Measurements from ENCODE around the gene MACROD1.

Gene MACROD1

DNA sequence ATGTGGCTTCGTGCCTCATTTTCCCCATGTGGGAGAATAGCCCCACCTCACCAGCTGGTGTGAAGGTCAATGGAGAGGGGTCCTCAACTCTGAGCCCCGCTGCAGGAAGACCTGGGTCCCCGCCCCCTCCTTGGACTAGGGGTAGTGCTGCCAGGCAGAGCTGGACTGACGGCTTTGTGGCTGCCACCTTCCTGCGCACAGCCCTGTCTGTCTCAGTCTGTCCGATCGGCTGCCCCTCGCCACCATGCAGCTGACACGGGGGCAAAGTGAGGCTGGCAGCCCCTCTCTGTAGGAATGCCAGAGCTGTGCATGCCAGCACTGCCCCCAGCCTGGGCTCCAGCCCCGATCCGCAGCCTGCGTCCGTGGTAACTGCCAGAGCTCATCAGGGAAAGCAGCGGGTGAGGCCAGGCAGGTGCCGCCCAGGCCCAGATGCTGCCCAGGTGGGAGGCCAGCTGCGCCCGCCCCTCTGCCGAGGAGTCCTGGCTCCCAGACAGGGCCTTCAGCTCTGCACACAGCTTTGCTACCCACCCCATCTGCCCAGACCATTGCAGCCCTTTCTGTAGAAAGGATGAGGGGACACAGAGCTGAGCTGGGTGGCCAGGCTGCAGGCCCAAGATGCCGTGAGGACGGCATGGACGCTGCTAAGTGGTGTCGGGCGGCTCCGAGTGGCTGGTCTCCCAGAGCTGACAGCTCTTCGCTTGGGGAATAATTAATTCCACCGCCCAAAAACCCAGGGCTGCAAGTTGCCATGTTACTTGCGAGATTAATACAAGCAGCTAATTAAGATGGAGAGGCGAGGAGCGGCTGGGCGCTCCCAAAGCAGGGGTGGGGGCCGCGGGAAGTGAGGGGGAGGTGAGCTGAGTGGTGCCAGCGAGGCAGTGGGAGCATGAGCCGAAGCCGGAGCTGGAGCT, 149.7 kb downstream of the MACROD1 start:
- no peak for DNase-seq (ENCODE audit: low read depth in 2 of 2)

DNA sequence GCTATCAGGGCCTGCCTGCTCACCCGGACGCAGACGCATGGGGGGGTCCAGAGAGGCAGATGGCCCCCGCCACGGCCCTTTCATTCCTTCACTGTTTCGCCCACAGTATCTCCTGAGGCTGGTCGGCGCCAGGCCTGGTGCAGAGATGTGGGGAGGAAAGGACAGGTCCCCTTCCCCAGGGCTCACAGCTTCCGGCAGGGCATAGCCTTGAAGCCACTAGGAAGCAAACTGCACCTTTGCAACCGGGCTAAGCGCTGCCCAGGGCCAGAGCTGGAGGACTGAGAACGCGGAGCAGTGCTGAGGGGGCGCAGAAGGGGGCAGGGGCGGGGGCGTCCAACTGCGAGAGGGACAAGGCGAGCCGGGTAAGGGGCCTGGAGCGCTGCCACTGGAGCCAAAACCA, 150.4 kb downstream of the MACROD1 start:
- DNase-seq (ENCODE audit: low read depth in 2 of 2): no peak

DNA sequence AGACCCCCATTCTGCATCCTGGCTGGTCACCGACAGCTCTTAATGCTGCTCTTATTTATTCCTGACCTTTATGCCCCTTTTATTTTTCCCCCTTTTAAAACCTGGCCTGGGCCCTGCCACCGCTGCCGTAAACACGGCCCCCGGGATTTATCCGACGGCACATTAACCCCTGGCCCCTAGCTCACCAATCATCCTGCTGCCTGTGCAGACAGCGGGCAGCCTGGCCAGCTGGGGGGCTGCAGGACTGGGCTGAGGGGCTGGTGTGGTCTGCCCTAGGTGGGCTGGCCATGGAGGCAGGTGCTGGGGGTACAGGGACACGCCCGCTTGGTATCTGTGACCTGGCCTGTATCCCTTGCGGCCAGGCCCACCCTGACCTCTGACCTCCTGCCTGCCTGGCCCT, 151.6 kb downstream of the MACROD1 start:
- DNase-seq (ENCODE audit: low read depth in 2 of 2): no peak

DNA sequence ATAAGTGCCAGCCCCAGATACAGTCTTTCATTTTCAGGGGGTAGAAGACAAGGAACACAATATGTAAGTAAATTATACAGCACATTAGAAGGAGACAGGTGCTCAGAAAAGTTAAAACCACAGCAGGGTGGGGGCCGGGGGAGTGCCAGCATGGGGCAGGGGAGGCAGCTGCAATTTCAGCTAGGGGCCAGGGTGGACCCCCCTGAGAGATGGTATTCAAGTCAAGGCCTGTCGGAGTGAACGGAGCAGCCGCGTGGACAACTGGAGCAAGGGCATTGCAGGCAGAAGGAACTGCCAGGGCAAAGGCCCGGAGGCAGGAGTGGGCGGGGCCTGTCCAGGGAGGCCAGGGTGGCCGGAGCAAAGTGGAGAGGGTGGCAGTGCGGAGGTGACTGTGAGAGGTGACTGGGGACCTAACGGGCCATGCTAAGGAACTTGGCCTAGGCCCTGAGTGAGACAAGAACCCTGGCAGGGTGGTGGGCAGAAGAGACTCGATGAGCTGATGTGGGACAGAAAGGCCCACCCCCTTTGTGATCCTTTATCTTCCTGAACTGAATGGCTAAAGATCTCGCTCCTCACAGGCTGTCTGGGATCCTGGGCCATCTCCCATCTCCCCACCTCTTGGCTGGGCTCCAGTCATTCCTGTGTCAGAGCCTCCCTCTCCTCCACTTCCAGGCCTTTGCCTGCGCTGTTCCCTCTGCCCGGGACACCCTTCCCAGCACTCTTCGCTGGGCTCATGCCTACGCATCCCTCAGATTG, 152.6 kb downstream of the MACROD1 start:
- DNase-seq (ENCODE audit: low read depth in 2 of 2): no peak

DNA sequence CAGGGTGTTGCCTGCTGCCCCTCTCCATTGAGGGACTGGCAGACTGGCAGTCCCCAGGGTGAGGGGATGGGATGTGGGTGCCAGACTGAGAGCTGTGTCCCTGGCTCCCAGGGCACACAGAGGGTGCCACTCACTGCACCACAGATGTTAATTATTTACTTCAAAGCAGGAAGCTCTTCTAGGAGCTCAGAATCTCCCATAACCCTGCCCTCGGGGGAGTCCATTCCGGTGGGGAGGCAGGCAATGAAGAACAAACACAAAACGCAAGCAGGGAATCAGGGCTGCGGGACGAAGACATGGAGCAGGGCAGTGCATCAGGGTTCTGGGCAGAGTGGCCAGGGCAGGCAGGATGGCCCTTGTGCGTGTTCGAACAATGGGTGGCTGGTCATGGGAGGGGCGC, 154.5 kb downstream of the MACROD1 start:
- no peak for DNase-seq (ENCODE audit: low read depth in 2 of 2)

DNA sequence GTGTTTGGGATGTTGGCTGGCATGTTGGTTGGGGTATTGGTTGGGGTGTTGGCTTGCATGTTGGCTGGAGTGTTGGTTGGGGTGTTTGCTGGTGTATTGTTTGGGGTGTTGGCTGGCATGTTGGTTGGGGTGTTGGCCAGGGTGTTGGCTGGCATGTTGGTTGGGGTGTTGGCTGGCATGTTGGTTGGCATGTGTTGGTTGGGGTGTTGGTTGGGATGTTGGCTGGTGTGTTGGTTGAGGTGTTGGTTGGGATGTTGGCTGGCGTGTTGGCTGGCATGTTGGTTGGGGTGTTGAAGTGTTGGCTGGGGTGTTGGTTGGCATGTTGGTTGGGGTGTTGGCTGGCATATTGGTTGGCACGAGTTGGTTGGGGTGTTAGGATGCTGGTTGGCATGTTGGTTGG, 155.1 kb downstream of the MACROD1 start:
- no peak for DNase-seq (ENCODE audit: low read depth in 2 of 2)

DNA sequence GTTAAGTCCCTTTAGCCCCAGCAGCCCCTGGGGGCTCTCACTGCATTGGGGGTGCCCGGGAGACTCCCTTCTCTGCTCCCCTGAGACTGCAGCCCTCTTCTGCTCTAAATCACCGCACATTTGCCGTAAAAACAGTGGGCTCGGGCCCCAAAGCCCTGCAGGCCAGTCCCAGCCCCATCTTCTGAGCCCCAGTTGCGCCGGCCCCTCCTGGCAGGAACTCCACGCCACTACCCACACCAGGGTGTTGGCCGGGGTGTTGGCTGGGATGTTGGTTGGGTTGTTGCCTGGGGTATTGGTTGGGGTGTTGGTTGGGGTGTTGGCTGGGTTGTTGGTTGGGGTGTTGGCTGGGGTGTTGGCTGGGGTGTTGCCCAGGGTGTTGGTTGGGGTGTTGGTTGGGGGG, 156.2 kb downstream of the MACROD1 start:
- DNase-seq (ENCODE audit: low read depth in 2 of 2): no peak

DNA sequence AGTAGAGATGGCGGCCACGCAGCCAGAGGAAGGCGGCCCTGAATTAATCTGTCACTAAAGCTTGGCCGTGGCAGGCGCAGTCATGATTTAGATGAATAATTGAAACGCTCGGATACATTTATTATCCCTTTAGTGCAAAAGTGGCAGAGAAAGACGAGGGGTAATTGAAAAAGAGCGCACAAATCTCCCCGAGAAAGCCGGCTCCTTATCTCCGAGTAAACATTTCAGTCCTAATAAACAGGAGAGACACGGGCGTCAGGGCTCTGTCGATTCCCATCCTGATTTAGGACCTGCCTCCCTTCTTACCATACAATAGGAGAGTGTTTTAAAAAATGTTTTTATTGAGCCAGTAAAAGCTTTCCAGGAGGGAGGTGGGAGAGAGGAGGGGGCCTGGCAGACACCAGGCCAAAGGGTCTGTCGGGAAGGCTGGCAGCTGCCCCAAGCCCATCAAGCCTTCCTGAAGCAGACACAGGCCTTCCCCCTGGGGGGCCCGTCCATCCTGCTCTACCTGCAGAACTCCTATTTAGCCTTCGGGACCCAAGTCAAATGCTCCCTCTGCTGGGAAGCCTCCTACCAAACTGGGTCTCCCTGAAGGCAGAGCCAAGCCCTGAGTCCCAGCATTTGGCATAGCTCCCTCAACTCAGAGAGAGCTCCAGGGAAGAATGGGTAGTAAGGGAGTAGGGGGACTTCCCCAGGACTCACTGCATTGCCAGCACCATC, 156.8 kb downstream of the MACROD1 start:
- DNase-seq (ENCODE audit: low read depth in 2 of 2): no peak

DNA sequence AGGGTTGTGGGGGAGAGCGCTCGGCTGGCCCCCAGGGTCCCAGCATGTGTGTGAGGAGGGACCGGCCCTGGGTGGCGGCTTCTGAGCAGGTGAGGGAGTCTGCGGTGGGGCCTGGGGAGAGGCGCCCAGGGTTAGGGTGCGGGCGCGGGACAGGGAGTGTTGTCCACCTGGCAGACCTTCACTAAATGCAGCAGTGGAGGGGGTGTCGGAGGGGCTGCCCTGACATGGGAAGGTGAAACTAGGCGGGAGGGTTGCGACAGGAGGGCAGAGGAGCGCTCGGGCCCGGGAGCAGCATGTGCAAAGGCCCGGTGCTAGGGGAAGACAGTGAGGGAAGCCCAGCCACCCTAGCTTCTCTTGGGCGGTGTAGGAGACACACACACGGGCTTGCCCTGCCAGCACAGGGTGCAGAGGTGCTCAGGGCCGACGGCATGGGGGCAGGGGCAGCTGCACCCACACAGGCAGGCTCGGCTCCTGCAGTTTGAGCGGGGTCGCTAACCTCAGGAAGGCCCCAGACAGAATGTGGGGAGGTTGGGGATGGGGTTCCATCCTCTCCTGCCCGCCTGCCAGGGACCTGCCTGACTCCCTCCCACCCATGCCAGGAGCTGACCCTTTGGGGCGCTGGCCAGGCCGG, 157.5 kb downstream of the MACROD1 start:
- DNase-seq (ENCODE audit: low read depth in 2 of 2): no peak

DNA sequence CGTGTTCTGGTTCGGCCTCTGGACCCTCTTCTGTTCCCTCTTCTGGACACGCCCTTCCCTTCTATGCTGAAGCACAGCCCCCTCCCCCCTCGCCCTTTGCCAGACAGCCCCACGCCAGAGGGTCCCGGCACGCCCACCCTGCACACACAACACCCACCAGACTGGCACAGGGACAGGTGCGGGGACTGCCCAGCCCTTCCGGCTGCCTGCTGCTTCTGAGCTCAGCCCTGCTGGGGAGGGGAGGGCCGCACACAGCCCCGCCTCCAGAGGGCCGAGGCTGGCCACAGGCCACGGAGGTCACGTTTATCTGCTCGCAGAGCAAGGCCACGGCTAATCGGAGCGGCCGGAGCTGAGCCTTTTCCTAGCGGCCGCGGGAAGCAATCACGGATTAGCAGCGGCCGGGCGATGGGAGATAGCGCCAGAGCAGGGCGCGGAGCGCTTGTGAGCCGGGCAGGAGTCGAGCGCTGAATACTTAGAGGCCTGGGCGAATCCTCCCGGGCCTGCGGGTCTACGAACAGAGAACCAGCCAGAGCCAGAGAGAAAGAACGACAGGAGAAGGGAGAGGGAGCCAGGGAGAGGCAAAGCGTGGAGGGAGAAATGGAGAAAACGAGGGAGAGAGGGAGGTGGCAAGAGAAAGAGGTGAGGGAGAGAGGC, 158.2 kb downstream of the MACROD1 start:
- no peak for DNase-seq (ENCODE audit: low read depth in 2 of 2)

DNA sequence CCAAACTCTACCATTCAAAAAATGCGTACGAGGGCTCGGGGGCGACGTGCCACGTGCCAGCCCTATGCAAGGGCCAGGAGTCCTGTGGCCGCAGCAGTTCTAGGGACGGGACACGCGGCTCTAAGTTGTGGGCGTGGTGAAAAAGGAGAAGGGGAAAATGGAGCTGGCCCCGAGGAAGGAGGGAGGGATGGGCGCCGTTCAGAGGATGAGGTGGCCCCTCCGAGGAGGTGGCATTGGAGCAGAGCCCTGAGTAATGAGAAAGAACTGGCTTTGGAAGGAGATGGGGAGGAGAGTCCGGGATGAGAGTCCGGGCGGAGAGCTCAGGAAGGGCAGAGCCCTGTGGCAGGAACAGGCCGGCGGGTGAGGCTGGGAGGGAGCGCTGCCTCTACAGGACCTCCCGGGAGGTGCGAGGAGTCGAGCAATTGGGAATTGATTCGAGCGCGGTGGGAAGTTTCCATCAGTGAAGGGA, 158.7 kb downstream of the MACROD1 start:
- DNase-seq (ENCODE audit: low read depth in 2 of 2): no peak

DNA sequence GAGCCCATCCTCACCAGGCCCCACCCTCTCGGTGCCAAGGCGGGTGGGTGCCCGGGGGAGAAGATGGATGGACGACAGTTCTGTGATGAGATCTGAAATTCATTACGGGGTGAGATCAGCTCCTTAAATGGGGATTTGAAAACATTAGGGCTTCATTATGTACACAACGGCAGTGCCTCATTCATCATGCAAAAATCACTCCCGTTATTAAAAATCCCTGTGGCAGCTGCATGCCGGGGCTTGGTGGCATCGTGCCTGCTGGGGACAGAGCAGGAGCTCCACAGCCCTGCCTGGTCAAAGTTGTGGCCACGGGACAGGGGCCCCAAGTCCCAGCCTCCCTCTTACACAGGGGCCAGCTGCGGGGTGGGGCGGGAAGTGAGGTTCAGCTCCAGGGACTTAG, 159.5 kb downstream of the MACROD1 start:
- no peak for DNase-seq (ENCODE audit: low read depth in 2 of 2)

DNA sequence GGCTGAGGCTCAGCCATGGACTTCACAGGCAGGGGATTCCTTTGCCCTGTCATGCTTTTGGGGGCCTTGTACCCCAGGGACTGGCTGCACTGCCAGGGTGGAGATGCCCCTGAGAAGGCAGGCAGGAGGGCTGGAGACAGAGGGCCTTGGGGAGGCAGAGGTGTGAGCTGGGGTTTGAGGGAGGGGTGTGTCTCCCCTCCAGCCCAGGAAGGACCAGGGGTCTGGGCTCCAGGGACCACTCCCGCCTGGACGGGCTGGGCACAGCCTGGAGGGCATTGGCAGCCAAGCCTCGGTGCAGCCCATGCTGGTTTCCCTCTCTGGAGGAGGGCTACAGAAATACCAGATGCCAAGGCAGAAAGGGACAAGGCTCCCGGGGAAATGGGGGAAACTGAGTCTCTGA, 160.2 kb downstream of the MACROD1 start:
- no peak for DNase-seq (ENCODE audit: low read depth in 2 of 2)

DNA sequence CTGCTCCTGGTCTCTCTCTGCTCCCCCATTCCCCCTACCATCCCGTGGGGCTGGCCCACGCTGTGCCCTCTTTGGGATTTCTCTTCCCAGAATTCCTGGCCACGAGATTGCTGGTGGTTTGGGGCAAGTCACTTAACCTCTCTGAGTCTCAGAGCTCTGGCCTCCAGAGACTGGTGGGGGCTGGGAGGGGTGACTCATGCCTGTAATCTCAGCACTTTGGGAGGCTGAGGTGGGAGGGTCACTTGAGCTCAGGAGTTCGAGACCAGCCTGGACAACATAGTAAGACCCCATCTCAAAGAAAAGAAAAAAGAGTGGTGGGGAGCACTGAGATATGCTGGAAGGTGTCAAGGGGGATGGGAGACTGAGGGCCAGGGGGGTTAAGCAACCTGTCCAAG, 161.3 kb downstream of the MACROD1 start:
- DNase-seq (ENCODE audit: low read depth in 2 of 2): no peak

DNA sequence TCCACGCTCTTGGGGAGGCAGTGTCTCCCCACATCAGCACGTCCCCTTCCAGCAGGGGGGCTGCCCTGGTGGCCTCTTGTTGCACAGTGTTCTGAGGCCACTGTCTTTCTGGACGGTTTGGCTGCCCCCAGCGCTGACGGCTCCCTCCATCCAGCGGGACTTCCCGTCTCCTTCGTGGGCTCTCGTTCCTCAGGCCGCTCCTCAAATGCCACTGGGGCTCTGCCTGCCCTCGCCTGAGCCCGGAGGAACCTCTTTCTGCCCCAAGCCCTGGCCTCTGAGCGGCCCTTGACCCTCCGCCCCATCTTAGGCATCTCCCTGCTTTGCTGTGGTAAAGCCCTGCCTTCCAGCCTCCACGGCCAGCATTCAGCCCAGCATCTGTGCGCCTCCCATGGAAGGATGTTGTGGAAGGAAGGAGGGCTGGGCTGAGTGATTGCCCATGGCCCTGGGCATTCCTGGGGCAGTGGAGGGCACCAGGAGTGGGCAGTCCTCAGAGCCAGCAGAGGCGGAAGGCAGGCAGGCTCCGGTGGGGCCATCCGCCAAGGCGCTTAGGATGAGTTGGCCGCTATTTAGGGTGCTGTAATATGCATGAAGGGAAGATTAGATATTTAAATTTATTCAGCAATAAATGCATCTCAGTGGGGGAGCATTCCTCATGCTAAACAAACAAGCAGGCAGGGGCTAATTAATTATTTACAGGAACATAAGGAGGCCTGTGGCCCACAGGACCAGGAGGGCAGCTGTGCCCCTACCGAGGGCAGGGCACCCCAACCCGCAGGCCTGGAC, 161.9 kb downstream of the MACROD1 start:
- no peak for DNase-seq (ENCODE audit: low read depth in 2 of 2)

DNA sequence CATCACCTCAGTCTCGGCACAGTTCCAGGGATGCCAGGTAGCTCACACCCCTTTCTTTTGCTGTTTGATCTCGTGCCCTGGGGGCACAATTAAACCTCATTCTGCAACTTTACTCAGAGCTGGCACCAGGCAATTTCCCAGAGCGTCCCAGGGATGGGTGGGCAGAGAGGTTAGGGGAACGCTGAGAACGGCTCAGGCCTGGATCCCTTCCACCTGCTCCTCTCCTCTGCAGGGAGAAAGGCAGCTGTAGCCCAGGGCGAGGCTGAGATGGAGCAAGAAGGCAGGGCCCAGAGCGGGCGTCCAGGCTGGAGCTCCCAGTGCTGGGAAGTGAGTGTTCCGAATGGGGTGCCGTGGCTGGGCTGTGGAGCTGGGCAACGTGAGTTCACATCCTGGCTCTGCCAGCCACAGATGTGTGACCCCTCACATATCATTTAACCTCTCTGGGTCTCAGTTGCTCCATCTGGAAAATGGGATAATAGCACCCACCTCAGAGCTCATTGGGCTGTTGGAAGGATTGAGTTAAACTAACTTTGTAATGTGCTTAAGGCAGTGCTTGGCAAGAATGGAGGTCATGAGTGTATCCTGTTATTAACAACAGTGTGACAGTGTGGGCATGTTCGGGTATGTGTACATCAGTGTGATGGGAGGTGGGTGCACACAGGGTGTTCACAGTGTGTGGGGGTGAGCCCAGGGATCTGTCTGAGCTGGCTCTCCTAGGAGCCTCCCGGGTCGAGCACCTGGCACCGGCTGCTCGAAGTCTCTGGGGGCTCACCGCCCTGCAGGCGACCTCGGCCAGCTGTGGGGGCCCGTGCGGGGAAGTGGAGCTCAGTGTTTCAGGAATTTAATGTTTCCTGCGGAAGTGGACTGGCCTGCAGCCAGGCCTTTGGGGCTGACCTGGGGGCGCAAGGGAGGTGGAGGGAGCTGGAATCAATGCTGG, 164.2 kb downstream of the MACROD1 start:
- no peak for DNase-seq (ENCODE audit: low read depth in 2 of 2)

DNA sequence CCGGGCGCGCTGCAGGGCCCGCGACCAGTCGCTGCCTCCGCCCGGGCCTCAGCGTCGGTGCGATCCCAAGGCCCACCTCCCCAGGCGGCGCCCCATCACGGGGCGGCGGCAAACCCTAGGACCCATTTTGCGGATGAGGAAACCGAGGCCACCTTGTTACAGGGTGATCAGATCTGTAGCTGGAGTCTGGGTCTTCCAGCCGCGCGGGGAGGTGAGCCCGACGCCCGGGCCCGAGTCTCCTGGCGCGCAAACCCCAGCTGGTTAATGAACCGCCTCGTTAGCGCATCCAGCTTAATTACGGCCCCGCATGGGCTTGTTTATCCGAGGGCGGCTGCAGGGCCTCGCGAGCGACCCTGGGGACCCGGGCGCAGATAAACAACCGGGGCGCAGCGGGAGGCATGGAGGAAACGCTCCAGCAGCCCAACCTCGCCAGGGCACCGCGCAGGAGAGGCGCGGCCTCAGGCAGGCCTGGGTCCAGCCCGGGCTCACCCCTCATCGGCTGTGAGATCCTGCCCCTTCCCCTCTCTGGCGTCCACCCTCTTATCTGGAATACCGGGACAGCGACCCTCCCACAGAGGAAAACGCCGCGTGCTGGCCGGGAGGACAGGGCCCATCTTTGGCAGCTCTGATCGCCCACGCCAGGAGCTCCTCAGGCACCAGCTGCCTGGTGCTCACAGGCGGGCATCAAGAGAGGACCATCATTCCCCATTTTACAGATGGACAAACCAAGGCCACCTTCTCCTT, 165.0 kb downstream of the MACROD1 start:
- DNase-seq (ENCODE audit: low read depth in 2 of 2): no peak

DNA sequence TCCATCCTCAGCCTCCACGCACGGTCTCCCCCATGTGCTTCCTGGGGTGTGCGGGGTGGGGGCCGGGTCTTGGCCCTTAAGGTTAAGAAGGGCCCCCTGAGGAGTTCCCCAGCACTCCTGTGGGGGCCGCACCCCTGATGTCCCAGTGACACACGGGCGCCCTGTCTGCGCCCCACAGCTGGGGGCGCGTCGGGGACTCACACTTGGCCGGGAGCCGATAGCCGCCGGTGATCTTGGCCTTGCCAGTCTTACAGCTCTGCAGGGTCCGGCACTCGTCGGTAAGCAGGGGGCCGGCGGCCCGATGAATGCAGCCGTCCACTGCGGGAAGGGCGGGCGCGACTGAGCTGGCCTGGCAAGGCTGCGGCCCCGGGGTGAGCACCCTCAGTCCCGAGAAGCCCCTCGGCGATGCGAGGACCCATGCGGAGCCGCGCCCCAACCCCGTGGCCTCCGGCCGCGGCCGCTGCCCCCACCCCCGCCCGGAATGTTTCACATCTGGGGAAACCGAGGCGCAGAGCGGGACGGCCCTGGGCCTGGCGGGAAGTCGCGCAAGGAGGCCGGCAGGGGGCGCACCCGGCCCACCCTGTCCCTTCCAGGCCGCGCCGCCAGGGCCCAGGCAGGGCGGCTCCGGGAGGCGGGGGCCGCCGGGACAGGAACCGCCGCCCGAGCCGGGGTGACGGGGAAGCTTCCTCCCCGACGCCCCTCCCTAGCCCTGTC, 165.7 kb downstream of the MACROD1 start:
- DNase-seq (ENCODE audit: low read depth in 2 of 2): peak; percentile 48 to 53
